Left renal cortex interstitium (tissue), 4 donors: ENCODE results near the gene SPOP. TPM values are rescaled to one million over a fixed set of nuclear protein-coding genes. Genes with fewer than 3 reads are reported as not detected.
"Not testable (repeated sequence)": the region's sequence is repeated elsewhere in the genome, so short reads cannot be mapped to it uniquely, and the experiment has no call there.

ENCODE experiments used
- DNase-seq, 4 donors: peaks; one replicate each; pipeline ENCODE4 v3.0.0-alpha.2; 2013; ENCODE audit warnings: low read depth in 4 of 4, low spot score in 2 of 4, missing footprints in 1 of 4
- polyA plus RNA-seq, 4 donors: library from polyadenylated mRNA; unstranded; fragments of 120-200 nt; gene quantifications; one replicate each; pipeline ENCODE4 v1.2.1, GENCODE V29; 2013; ENCODE audit not compliant: insufficient read length in 4 of 4

SPOP gene
- polyA plus RNA-seq: 10 to 100 TPM; 62.4 to 79.0 (median 69.9) TPM

GRCh38 chr17:49677933-49678847 is at the start of gene SPOP:
SPOP (minus strand) TSS chr17:49678097; CDS start chr17:49622810, 55,287 bp downstream.
- DNase-seq: peak; percentile 98 to 99 (median 98)

GRCh38 chr17:49727380-49727779 is 49.5 kb upstream of the SPOP start:
- DNase-seq: no peak

GRCh38 chr17:49725452-49726130 is 47.7 kb upstream of the SPOP start:
- DNase-seq: no peak

- not testable (repeated sequence) for DNase-seq
These were observed 46.7 kb upstream of the SPOP start for GRCh38 chr17:49724552-49724951.

- DNase-seq: peak in 2 of 4 donors; percentile 49 to 51
These were observed 45.5 kb upstream of the SPOP start for GRCh38 chr17:49723423-49723822.

- no peak for DNase-seq
These were observed 44.2 kb upstream of the SPOP start for GRCh38 chr17:49722066-49722465.

GRCh38 chr17:49717371-49717861 is 39.5 kb upstream of the SPOP start:
- DNase-seq: no peak

GRCh38 chr17:49716668-49717364 is 38.9 kb upstream of the SPOP start:
- DNase-seq: no peak

GRCh38 chr17:49715717-49716279 is 37.9 kb upstream of the SPOP start:
- DNase-seq: no peak

- DNase-seq: no peak
These were observed 37.3 kb upstream of the SPOP start for GRCh38 chr17:49715216-49715615.

- no peak for DNase-seq
These were observed 30.8 kb upstream of the SPOP start for GRCh38 chr17:49708515-49709183.

- peak; percentile 97 to 99 (median 98) for DNase-seq
These were observed 30.0 kb upstream of the SPOP start, which contains the start of gene SLC35B1 for GRCh38 chr17:49707608-49708514. SLC35B1 (minus strand) TSS chr17:49707964; CDS start chr17:49707833, 131 bp downstream.

- DNase-seq: no peak
These were observed 29.3 kb upstream of the SPOP start for GRCh38 chr17:49707246-49707607.

- no peak for DNase-seq
These were observed 27.4 kb upstream of the SPOP start for GRCh38 chr17:49705254-49705653.

- DNase-seq: no peak
These were observed 25.8 kb upstream of the SPOP start for GRCh38 chr17:49703557-49704277.

GRCh38 chr17:49700960-49701359 is 23.1 kb upstream of the SPOP start:
- no peak for DNase-seq

GRCh38 chr17:49699966-49700575 is 22.2 kb upstream of the SPOP start:
- DNase-seq: no peak

GRCh38 chr17:49698005-49698404 is 20.1 kb upstream of the SPOP start:
- DNase-seq: no peak
